B cell (primary cell): ENCODE results near the gene PVALEF. TPM values are rescaled to one million over a fixed set of nuclear protein-coding genes. Genes with fewer than 3 reads are reported as not detected.

ENCODE experiments used
- ATAC-seq: fragments of 200-7000 bp; cut with Tn5 transposase; one replicate; pipeline ENCODE4 v1.10.0; 2021; ENCODE audit warnings: low read depth, mild to moderate bottlenecking, moderate number of reproducible peaks, moderate library complexity
- CTCF ChIA-PET: fragments of 350-600 bp; sonication (Branson Sonifier 250); formaldehyde crosslinking; loops from one replicate; lab custom pipeline; 2021; ENCODE audit warnings: antibody characterized with exemption, inconsistent platforms; lab: Charles Lee
- POLR2A ChIA-PET: fragments of 350-600 bp; sonication (Branson Sonifier 250); formaldehyde crosslinking; loops from one replicate; lab custom pipeline; 2021; ENCODE audit warnings: antibody characterized with exemption; lab: Charles Lee
- DNase-seq: peaks from one replicate; pipeline ENCODE4 v3.0.0; 2013
- H2AFZ ChIP-seq: 2 replicates; pipeline ENCODE4 v1.6.1; 2012; ENCODE audit warnings: mild to moderate bottlenecking, low read depth, low read length; ENCODE audit not compliant: insufficient read depth, poor library complexity, severe bottlenecking
- H3K27ac ChIP-seq, 2 donors: 1 replicate in 1 of 2; 2 replicates in 1 of 2; pipeline ENCODE4 v1.5.1; 2012 to 2013; ENCODE audit warnings: low read length in 2 of 2, mild to moderate bottlenecking in 2 of 2, moderate library complexity in 1 of 2
- H3K27me3 ChIP-seq, 4 experiments: fragments of 200-600 bp in 1 of 4; sonication (generic) in 1 of 4; replicated peaks in 1 of 4; 1 replicate in 2 of 4; 2 replicates in 2 of 4; pipeline versions ENCODE4 v1.6.1 to v1.7.0; 2013 to 2016; ENCODE audit warnings: low read length in 3 of 4, mild to moderate bottlenecking in 2 of 4, mixed read lengths in 1 of 4, moderate library complexity in 1 of 4; ENCODE audit not compliant: insufficient read depth in 4 of 4, control insufficient read depth in 3 of 4; ENCODE audit errors: control extremely low read depth in 1 of 4
- H3K36me3 ChIP-seq, 2 experiments: replicated peaks in 1 of 2; 1 replicate in 1 of 2; 2 replicates in 1 of 2; pipeline versions ENCODE4 v1.6.1 to v1.7.1; 2013; ENCODE audit warnings: low read length in 1 of 2; ENCODE audit not compliant: insufficient read depth in 2 of 2, control insufficient read depth in 1 of 2; ENCODE audit errors: control extremely low read depth in 1 of 2, extremely low read depth in 1 of 2
- H3K4me1 ChIP-seq, 2 donors: fragments of 200-600 bp in 1 of 2; sonication (generic) in 1 of 2; 1 replicate in 1 of 2; 2 replicates in 1 of 2; pipeline versions ENCODE4 v1.5.1 to v1.6.1; 2013 to 2017; ENCODE audit warnings: low read length in 2 of 2; ENCODE audit not compliant: control insufficient read depth in 2 of 2, insufficient read depth in 2 of 2
- H3K4me2 ChIP-seq: replicated peaks from 2 replicates; pipeline ENCODE3; 2012; ENCODE audit warnings: mild to moderate bottlenecking, low read depth, low read length; ENCODE audit not compliant: poor library complexity, severe bottlenecking
- H3K4me3 ChIP-seq, 5 experiments: fragments of 200-600 bp in 1 of 5; sonication (generic) in 1 of 5; 1 replicate in 3 of 5; 2 replicates in 2 of 5; pipeline versions ENCODE4 v1.5.1 to v1.7.0; 2011 to 2016; ENCODE audit warnings: low read length in 4 of 5, mild to moderate bottlenecking in 4 of 5, low read depth in 2 of 5, control low read depth in 1 of 5, moderate library complexity in 1 of 5; ENCODE audit not compliant: insufficient read depth in 1 of 5; ENCODE audit errors: control extremely low read depth in 1 of 5, extremely low read depth in 1 of 5
- H3K79me2 ChIP-seq: fragments of 200-600 bp; sonication (generic); one replicate; pipeline ENCODE4 v1.6.0; 2016; ENCODE audit warnings: low read length; ENCODE audit not compliant: control insufficient read depth, insufficient read depth
- H3K9ac ChIP-seq: fragments of 200-600 bp; sonication (generic); 2 replicates; pipeline ENCODE4 v1.6.1; 2017; ENCODE audit warnings: mild to moderate bottlenecking, low read length, moderate library complexity
- H3K9me3 ChIP-seq, 3 donors: one replicate each; pipeline versions ENCODE4 v1.6.1 to v1.7.1; 2013; ENCODE audit warnings: low read length in 2 of 3; ENCODE audit not compliant: control insufficient read depth in 2 of 3, insufficient read depth in 1 of 3; ENCODE audit errors: control extremely low read depth in 1 of 3
- H4K20me1 ChIP-seq: 2 replicates; pipeline ENCODE4 v1.6.0; 2012; ENCODE audit warnings: mild to moderate bottlenecking, low read length; ENCODE audit not compliant: insufficient read depth, control insufficient read depth, poor library complexity, severe bottlenecking
- H3K27ac Mint-ChIP-seq: one replicate; pipeline ENCODE4 v1.8.0; 2021; ENCODE audit warnings: mixed read lengths
- H3K27me3 Mint-ChIP-seq: one replicate; pipeline ENCODE4 v1.8.0; 2021; ENCODE audit warnings: mixed read lengths
- H3K4me1 Mint-ChIP-seq: one replicate; pipeline ENCODE4 v1.8.0; 2021; ENCODE audit warnings: mixed read lengths
- H3K4me3 Mint-ChIP-seq: one replicate; pipeline ENCODE4 v1.8.0; 2021; ENCODE audit warnings: mixed read lengths
- H3K9me3 Mint-ChIP-seq: one replicate; pipeline ENCODE4 v1.8.0; 2022; ENCODE audit warnings: mixed read lengths; ENCODE audit not compliant: insufficient read depth
- CTCF ChIP-seq: fragments of 200-600 bp; IDR thresholded peaks from one replicate; pipeline ENCODE4 v1.8.0; 2022; ENCODE audit warnings: antibody characterized with exemption, mild to moderate bottlenecking
- EZH2 ChIP-seq: IDR thresholded peaks from 2 replicates; pipeline ENCODE4 v1.6.1; 2012; ENCODE audit warnings: borderline replicate concordance, low read depth, mild to moderate bottlenecking, moderate library complexity, low read length; ENCODE audit not compliant: insufficient read depth, poor library complexity, severe bottlenecking
- WGBS: methylation state at CpG from one replicate; pipeline ENCODE4 v1.1.5; 2013; ENCODE audit warnings: missing lambda C conversion rate; ENCODE audit not compliant: insufficient coverage; 5-methylcytosine and 5-hydroxymethylcytosine counted together
- intact Hi-C: fragments of 100-400 bp; cut with micrococcal nuclease; formaldehyde crosslinking; loops from one replicate; pipeline ENCODE4 v1.10.0; 2022
- polyA plus RNA-seq: library from polyadenylated mRNA; depleted of rRNA; stranded (reverse); fragments of >200 nt; gene quantifications from 2 replicates; pipeline ENCODE4 v1.2.3, GENCODE V29; 2012
- total RNA-seq, 2 donors: library from RNA; stranded (reverse); fragments of 120-200 nt in 1 of 2; gene quantifications; 1 replicate in 1 of 2; 2 replicates in 1 of 2; pipeline versions ENCODE4 v1.2.3 to v1.2.4, GENCODE V29; 2013 to 2022

PVALEF gene
- total and polyA plus RNA-seq, 2 donors (not counting 1 experiment from before 2014, with no cell fraction given): not detected

DNA sequence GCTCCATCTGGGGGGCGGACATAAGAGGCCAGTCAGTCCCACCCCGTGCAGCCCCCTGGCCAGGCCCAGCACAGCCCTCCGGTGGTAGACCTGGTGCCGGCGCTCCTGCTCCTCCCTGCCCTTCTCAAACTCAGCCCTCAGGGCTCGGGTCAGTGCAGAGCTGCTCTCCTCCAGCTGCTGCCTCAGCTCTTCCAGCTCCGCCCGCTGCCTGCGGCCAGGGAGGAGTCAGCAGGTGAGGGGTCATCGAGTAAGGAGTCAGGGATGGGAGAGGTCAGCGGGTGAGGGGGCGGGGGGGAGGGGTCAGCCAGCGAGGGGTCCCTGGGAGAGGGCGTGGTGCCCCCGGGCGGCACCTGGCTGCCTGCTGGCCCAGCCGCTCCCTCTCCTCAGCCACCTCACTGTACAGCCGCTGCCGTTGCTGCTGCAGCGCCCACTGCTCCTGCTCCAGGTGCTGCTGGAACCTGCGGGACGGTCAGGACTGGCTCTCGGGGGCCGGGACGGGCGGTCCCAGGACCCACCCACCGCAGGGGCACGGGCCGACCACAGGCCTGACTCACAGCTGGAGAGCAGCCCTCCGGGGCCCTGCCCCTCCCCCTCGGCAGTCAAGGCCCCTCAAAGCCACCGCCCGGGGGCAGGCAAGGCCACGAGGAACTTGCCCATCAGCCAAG is 27.2 kb downstream of the PVALEF start:
- TF ChIP-seq EZH2 (no peak), CTCF (no peak)
- Histone ChIP-seq H3K9ac (no peak overlapping the region), H4K20me1 (no peaks in the 10 kb centered on the region), H3K36me3 (peaks cover 0 to 11% of the 10 kb centered on the region in 2 experiments), H3K4me1 (no peaks in the 10 kb centered on the region), H3K9me3 (no peaks in the 10 kb centered on the region), H3K27me3 (no peaks in the 10 kb centered on the region), H2AFZ (no peak overlapping the region), H3K79me2 (no peaks in the 10 kb centered on the region), H3K4me3 (no peak overlapping the region), H3K4me2 (no peak overlapping the region), H3K27ac (no peak overlapping the region)
- no peak overlapping the region for H3K4me3 Mint-ChIP-seq
- ATAC-seq (no peak), DNase-seq (no peak)
- H3K27ac Mint-ChIP-seq: no peak overlapping the region
- H3K27me3 Mint-ChIP-seq: no peaks in the 10 kb centered on the region
- WGBS: 94% methylated on average over 30 of the region's 34 CpGs
- H3K9me3 Mint-ChIP-seq: no peaks in the 10 kb centered on the region
- intact Hi-C loops: no loop called here
- POLR2A ChIA-PET: interaction anchor here (0.6 kb wide), 1 partner anchor 320 kb away, joined by 4 read pairs; the partner anchor contains the start of gene ACTG1
- CTCF ChIA-PET: no interaction called here
- no peaks in the 10 kb centered on the region for H3K4me1 Mint-ChIP-seq

DNA sequence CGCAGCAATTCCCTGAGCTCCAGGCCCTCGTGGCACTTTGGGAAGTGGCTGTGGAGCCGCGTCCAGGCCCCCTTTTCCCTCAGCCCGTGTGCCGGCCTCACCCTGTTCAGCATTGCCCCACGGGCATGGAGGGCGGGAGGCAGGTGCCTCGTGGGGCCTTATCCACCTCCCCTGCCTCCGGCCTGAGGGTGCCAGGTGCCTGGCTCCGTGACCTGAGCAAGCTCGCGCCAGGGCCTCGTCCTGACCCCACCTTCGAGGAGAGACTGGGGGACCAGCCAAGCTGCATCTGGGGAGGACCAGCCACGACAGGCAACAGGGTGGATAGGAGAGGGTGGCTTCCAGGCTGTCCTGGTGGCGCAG is 27.7 kb downstream of the PVALEF start:
- no peak overlapping the region for H3K27ac ChIP-seq
- H3K27me3 Mint-ChIP-seq: no peaks in the 10 kb centered on the region
- H3K36me3 ChIP-seq: peaks cover 0 to 11% of the 10 kb centered on the region in 2 experiments
- no peaks in the 10 kb centered on the region for H4K20me1 ChIP-seq
- no peaks in the 10 kb centered on the region for H3K27me3 ChIP-seq
- no peaks in the 10 kb centered on the region for H3K4me1 ChIP-seq
- no peak overlapping the region for H3K9ac ChIP-seq
- no peak overlapping the region for H2AFZ ChIP-seq
- H3K9me3 Mint-ChIP-seq: no peaks in the 10 kb centered on the region
- H3K79me2 ChIP-seq: no peaks in the 10 kb centered on the region
- no peak overlapping the region for H3K4me2 ChIP-seq
- ChIA-PET CTCF (no interaction called here), POLR2A (no interaction called here)
- H3K4me3 Mint-ChIP-seq: no peak overlapping the region
- 96% methylated on average over 17 of the region's 17 CpGs for WGBS
- no peaks in the 10 kb centered on the region for H3K9me3 ChIP-seq
- ATAC-seq (no peak), DNase-seq (no peak)
- TF ChIP-seq CTCF (no peak), EZH2 (no peak)
- H3K4me3 ChIP-seq: no peak overlapping the region
- intact Hi-C loops: no loop called here
- no peak overlapping the region for H3K27ac Mint-ChIP-seq
- no peaks in the 10 kb centered on the region for H3K4me1 Mint-ChIP-seq
